GM19035 (cell line): ENCODE measurements around the gene XIRP2.

Experiments used
- ATAC-seq: cut with Tn5 transposase; IDR thresholded peaks from one replicate; pipeline ENCODE4 v1.9.1; 2021; ENCODE audit not compliant: unreplicated experiment

Gene XIRP2

GRCh38 chr2:166888180-166888579 lies at the start of gene XIRP2:
TSS of gene XIRP2 (plus strand) at chr2:166888480. CDS start at chr2:166903483, 15,003 bp downstream.
- no peak for ATAC-seq

DNA sequence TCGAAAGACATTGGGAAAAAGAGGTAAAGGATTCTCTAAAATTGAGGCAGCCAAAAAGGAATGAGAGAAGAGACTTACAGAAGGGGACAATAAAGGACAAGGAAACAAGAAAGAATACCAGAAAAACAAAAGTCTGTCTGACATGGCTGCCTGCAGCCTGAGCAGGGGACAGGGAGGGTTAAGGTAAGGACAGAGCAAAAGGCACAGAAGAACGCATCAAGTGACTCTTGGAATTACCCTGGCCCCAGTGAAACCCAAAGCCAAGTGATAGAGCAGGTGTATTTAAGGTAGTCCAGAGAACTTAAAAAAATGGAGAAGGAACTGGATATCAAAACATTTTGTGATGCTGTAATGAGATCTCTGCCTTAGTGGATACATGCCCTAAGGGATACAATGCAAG lies 47.1 kb upstream of the XIRP2 start:
- ATAC-seq: no peak

GRCh38 chr2:166841679-166842078 lies 46.6 kb upstream of the XIRP2 start:
- no peak for ATAC-seq

DNA sequence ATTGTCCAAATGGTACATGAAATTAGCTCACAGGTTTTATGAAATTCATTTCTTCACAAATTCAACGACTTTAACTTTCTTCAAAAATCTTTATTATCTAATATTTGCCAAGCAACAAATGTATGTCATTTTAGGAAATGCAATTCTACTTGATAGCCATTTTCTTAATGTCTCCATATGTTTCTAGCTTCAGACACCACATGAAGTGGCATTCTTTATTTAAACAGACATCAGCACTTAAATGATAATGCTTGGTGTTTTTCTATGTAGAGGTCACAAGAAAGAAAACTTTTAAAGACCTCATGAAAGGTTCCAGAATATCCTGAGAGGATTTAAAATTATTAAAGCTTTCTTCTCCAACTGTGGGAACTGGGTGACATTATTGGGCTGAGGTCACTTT lies 44.2 kb upstream of the XIRP2 start:
- no peak for ATAC-seq

DNA sequence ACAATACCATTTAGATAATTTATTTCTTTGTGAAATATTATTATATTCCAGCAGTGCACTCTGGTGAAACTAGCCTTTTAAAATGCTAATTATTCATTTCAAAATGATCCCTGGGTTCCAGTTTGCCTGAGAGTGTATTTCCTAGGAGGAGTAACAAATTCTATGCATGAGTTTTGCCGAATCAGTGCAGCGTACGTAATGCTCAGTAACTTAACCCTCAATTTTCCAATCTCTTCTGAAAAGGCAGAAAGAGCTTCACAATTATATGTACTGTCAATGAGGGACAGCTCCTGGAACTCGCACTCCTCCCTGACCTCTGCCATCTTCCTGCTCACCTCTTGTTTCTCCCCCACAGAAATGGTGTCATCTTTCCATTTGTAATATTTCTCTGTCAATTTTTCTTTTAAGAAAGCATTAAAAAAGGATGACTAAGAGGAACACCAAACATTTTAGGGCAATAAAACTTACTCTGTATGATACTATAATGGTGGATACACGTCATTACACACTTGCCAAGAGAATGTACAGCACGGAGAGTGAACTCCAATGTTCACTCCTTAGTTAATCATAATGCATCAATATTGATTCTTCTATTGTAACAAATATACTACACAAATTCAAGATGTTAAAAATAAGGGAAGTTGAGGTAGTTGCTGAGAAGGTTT lies 25.7 kb upstream of the XIRP2 start:
- no peak for ATAC-seq

DNA sequence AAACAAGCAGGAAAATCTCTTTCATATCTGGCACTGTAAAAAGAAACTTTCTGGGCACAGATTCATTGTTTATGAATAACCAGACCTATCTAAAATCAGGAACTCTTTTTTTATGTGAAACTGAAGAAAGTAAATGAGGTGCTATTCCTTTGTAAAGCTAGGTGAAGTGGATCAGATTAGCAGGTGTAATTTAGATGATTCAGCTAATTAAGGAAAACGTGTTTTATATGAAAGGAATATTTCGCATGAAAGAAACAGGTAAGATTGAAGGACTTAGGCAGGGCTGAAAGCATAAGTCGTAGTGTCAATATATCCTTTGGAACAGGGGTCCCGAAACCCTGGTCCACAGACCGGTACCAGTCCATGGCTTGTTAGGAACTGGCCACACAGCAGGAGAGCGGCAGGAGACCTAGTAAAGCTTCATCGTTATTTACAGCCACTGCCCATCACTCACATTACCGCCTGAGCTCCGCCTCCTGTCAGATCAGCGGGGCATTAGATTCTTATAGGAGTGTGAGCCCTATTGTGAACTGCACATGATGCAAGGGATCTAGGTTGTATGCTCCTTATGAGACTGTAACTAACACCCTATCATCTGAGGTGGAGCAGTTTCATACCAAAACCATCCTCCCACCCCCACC lies 20.3 kb upstream of the XIRP2 start:
- no peak for ATAC-seq

- no peak for ATAC-seq
Measured at GRCh38 chr2:166870346-166870745, 17.9 kb upstream of the XIRP2 start.

GRCh38 chr2:166881177-166881576 lies 7.1 kb upstream of the XIRP2 start:
- ATAC-seq: no peak

- no peak for ATAC-seq
Measured at GRCh38 chr2:166882851-166883250, 5.4 kb upstream of the XIRP2 start.

GRCh38 chr2:166891727-166892126 lies 3.4 kb downstream of the XIRP2 start:
- ATAC-seq: no peak

GRCh38 chr2:166892397-166892796 lies 4.1 kb downstream of the XIRP2 start:
- ATAC-seq: no peak

DNA sequence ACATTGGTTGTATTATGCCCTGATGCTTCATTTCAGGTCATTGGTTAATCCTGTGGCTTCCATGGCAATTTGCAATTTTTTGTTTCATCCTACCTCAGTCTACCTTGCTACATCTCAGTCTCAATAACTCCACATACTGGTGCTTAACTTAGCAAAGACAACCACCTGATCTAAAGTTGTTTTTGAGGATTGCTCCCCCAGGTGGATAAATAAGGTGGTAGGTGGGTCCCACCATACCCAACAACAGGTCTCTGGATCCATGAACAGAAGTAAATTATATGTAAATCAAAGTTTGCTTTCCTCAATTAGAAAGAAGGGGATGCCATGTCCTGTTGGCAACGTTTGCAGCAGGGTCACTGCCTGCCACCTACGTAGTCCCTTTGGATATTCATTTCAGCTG lies 7.0 kb downstream of the XIRP2 start:
- ATAC-seq: no peak

GRCh38 chr2:166897666-166898065 lies 9.4 kb downstream of the XIRP2 start:
- no peak for ATAC-seq

- no peak for ATAC-seq
Measured at GRCh38 chr2:166899676-166900075, 11.4 kb downstream of the XIRP2 start.

DNA sequence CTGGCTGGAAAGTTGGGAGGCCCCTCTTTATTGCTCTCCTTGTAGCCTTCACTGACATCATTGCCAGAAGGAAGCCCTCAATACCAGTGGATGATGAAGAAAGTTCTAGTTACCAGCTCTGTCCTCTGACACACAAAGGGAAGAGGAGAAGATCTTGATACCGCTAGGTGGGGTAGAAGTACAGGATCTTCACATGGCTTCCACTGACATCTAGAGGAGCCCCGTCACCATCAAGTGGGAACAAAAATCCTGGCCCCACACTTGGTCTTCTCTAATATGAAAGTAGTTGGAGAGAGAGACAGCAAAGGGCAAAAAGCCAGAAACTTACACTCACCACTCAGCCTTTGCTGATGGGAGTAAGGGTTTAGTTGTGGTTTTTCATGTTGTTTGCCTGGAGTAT lies 12.4 kb downstream of the XIRP2 start:
- ATAC-seq: no peak

- ATAC-seq: no peak
Measured at GRCh38 chr2:166901336-166901735, 13.1 kb downstream of the XIRP2 start.

- no peak for ATAC-seq
Measured at GRCh38 chr2:166916987-166917386, 28.7 kb downstream of the XIRP2 start.

GRCh38 chr2:166917415-166917814 lies 29.1 kb downstream of the XIRP2 start:
- ATAC-seq: no peak

DNA sequence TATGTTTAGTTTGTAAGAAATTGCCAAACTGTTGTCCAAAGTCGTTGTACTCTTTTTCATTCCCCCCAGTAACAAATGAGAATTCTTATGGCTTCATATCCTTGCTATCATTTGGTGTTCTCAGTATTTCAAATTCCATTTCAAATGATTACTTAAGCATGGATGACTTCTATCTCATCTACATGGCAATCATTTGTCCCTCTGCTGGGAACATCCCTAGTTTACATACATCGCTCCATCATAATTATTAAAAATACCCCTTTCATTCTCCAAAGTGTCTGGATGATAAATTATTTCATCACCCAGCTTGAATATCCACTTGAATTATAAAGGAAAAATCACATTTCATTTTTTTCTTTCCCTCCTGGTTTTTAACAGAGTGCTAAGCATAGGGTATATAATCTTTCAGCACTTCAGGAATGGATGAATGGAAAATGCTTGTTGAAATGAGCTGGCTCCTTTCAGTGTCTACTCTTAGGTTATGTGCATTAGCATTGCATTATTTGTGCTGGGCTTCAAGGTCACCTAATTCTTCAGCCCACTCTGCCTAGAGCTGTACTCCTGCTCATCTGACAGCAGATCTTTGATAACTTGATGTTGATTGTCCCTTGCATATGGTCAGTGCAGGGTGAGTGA lies 33.1 kb downstream of the XIRP2 start:
- ATAC-seq: no peak

DNA sequence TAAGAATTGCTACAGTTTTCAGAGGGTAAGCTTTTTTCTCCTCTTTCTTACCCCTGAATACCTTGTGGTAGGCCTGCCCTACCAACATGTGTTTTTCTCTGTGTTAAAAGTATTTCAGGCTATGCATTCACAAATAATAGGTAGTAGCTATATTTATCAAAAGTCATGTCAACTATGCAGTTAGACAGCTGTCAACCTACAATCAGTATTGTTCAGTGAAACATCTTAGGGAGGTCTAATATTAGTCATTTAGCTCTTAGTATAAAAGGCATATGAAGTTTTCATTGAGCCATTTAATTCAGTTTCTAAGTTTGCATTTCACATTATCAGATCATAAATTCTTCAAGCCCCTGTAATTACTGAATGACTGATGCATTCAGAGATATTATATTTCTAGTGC lies 36.7 kb downstream of the XIRP2 start:
- no peak for ATAC-seq

- no peak for ATAC-seq
Measured at GRCh38 chr2:166926657-166927056, 38.4 kb downstream of the XIRP2 start.

- ATAC-seq: no peak
Measured at GRCh38 chr2:166932032-166932431, 43.8 kb downstream of the XIRP2 start.
